GM12801 (cell line): ENCODE results near the gene FOSL2.

Source experiments
- TF ChIP-seq, protein P1 (sequence below): IDR thresholded peaks from one replicate; pipeline ENCODE4 v1.5.1; 2011; ENCODE audit warnings: control low read depth; ENCODE audit not compliant: insufficient read length; ENCODE audit errors: extremely low read depth

Gene FOSL2

DNA sequence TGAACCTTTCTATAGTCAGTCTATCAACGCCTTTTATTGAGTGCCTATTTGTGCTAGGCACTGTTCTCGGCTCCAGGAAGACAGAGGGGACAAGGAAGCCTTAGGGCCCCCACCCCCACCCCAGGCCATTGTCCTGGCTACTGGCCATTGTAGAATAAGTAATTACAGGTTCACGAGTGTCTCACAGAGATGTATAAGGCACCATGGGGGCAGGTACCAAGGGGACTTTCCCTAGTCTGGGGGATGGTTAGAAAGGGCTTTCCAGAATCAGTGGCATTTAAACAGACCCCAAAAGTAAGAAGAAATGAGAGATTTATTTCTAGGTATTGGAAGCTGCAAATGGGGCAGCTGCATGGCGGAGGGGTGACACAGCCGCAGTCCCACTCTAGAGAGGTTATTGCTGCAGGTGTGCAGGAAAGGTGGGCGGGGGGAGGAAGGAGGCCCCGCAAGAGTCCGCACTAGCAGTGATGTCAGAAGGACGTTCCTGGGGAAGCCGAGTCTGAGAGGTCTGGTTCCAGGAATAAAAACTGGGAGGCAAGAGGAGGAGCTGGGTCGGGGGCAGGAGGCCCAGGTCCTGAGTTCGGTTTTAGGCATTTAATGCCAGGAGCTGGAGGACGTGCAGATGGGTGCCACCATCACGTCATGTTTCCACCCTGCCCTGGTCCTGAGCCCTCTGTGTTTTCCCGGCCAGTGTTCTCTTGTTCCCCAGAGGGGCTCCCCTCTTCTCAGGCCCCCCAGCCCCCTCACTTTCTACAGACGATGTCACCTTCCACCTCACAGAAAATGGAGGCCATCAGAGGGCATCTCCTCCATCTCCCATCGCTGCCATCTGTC lies 30.5 kb downstream of the FOSL2 start:
- TF ChIP-seq, protein P1, sequence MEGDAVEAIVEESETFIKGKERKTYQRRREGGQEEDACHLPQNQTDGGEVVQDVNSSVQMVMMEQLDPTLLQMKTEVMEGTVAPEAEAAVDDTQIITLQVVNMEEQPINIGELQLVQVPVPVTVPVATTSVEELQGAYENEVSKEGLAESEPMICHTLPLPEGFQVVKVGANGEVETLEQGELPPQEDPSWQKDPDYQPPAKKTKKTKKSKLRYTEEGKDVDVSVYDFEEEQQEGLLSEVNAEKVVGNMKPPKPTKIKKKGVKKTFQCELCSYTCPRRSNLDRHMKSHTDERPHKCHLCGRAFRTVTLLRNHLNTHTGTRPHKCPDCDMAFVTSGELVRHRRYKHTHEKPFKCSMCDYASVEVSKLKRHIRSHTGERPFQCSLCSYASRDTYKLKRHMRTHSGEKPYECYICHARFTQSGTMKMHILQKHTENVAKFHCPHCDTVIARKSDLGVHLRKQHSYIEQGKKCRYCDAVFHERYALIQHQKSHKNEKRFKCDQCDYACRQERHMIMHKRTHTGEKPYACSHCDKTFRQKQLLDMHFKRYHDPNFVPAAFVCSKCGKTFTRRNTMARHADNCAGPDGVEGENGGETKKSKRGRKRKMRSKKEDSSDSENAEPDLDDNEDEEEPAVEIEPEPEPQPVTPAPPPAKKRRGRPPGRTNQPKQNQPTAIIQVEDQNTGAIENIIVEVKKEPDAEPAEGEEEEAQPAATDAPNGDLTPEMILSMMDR, result no peak

DNA sequence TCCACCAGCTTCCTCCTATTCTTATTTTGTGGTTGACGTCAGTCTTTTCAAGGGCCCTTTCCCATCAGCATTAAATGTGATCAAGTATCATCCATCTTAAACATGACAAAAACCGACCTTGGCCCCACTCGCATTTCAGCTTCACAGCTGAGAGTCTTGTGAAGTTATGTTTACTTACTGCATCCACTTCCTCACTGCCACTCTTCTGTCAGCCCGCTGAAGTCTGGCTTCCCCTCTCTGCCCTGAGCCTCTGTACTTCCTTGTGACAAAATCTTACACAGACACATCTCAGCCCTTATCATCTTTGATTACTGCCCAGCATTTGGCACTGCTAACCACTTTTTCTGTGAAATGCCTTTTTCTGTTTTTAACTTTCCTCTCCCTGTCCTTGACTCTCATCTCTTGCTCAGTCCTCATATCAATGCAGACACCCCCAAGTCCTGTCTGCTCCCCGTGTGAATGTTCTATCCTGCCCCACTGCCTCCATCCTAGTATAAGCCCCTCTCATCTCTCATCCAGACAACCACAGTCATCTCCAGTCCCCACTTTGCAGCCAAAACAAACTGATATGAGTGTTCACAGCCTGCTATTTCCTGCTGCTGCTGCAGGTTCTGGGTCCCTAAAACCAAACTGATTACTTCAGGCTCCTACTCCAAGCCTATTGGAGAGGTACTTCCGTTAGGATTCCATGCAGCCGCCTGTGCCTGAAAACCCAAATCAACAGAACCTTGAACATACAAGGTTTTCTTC lies 31.4 kb downstream of the FOSL2 start:
- TF ChIP-seq, protein P1, result no peak

DNA sequence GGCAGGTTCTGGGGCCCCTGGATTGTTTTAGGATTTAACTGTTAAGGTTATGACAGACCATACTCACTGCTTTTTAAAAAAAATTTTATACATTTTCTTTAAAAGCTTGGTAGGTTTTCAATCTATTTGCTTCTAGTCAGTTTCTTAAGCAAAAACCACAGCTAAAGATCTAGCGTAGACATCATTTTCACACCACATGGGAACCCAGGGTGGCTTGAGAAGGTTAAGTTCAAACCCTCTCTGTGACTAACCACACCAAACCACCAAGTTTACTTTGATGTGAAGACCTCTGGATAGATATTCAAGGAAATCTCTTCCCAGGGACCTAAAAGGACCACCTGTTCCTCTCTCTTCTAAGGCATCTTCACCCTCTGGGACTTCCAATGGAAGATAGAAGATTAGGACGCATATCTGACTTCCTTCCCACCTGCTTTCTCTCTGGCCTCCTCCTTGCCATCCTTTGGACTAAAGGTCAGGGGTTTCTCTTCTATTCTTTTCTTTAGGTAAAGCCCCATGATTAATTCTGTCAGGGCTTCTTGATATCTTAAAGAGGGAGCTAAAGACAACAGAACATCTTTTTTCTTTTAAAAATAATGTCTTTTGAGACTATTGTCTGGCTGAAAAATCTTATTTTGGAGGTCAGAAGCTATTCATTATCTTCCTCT lies 32.3 kb downstream of the FOSL2 start:
- TF ChIP-seq, protein P1, result no peak

DNA sequence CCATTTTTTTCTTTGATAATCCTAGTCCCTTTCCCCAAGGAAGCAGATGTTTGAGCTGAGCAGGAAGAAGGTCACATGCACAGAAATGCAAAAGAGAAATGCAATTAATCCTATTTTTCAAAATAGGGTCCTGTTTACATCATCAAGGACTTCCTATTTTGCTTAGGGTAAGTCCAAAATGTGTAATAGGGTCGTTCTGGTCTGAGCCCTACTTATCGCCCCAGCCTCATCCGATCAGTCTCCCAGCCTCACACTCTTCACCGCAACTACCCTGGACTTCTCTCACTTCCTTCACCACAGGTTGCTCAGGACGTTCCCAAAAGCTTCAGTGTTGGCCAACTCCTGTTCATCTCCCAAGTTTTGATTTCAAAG lies 32.8 kb downstream of the FOSL2 start:
- TF ChIP-seq, protein P1, result no peak

DNA sequence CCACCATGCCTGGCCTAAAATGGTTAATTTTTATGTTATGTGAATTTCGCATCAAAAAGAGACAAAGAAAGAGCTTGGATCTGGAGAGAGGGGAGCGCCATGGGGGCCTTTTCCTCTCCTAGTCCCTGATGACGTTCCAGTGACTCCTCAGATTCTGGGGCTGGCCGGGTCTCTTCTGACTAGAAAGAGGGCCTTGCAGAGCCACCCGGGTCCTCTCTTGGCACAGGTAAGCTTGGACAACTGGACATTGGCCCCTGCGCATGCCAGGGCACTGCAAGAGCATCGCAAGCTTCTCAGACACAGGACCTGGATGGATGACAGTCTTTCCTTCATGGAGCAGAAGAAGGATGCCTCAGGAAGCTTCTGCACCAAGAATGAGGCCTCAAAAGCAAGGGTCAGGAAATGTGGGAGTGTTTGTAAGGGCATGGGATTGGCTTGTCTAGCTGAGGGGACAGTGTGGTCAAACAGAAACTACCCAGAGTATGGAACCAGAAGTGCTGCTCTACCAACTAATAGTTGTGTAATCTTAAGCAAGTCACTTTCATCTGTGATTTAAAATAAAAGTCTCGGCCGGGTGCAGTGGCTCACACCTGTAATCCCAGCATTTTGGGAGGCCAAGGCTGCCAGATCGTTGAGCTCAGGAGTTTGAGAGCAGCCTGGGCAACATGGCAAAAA lies 35.2 kb downstream of the FOSL2 start:
- TF ChIP-seq, protein P1, result no peak

DNA sequence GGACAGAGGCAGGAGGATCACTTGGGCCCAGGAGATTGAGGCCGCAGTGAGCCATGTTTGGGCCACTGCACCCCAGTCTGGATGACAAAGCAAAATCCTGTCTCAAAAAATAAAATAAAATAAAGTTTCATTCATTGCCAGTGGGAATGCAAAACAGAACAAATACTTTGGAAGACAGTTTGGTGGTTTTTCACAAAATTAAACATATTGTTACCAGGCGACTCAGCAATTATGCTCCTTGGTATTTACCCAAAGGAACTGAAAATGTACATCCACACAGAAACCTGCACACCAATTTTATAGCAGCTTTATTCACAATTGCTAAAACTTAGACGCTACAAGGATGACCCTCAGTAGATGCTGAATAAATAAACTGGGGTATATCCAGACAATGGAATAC lies 35.8 kb downstream of the FOSL2 start:
- TF ChIP-seq, protein P1, result no peak
